ENCODE measurements around the gene ADGRV1.
"Not testable (repeated sequence)": the region's sequence is repeated elsewhere in the genome, so short reads cannot be mapped to it uniquely, and the experiment has no call there.

The ADGRV1 gene

GRCh38 chr5:90834711-90835110 is 276.1 kb downstream of the ADGRV1 start:
- in situ Hi-C loops (cut with HindIII; ENCODE audit: low pct_ligation_motif_present, low pct_unique_long_range_greater_than_20kb, low sequenced_read_pairs): no loop called here
- DNase-seq: no peak

GRCh38 chr5:90843443-90843842 is 284.8 kb downstream of the ADGRV1 start:
- in situ Hi-C loops (cut with HindIII; ENCODE audit: low pct_ligation_motif_present, low pct_unique_long_range_greater_than_20kb, low sequenced_read_pairs): no loop called here
- no peak for DNase-seq

GRCh38 chr5:90844931-90845330 is 286.3 kb downstream of the ADGRV1 start:
- in situ Hi-C loops (cut with HindIII; ENCODE audit: low pct_ligation_motif_present, low pct_unique_long_range_greater_than_20kb, low sequenced_read_pairs): no loop called here
- DNase-seq: no peak

- DNase-seq: no peak
- in situ Hi-C loops (cut with HindIII; ENCODE audit: low pct_ligation_motif_present, low pct_unique_long_range_greater_than_20kb, low sequenced_read_pairs): no loop called here
Observed at GRCh38 chr5:90845723-90846554, 287.3 kb downstream of the ADGRV1 start.

- in situ Hi-C loops (cut with HindIII; ENCODE audit: low pct_ligation_motif_present, low pct_unique_long_range_greater_than_20kb, low sequenced_read_pairs); DNase-seq: not testable (repeated sequence)
Observed at GRCh38 chr5:90847606-90848005, 289.0 kb downstream of the ADGRV1 start.

- DNase-seq: no peak
- in situ Hi-C loops (cut with HindIII; ENCODE audit: low pct_ligation_motif_present, low pct_unique_long_range_greater_than_20kb, low sequenced_read_pairs): no loop called here
Observed at GRCh38 chr5:90849939-90850338, 291.3 kb downstream of the ADGRV1 start.

GRCh38 chr5:90852531-90852930 is 293.9 kb downstream of the ADGRV1 start:
- in situ Hi-C loops (cut with HindIII; ENCODE audit: low pct_ligation_motif_present, low pct_unique_long_range_greater_than_20kb, low sequenced_read_pairs): no loop called here
- DNase-seq: no peak

- in situ Hi-C loops (cut with HindIII; ENCODE audit: low pct_ligation_motif_present, low pct_unique_long_range_greater_than_20kb, low sequenced_read_pairs): no loop called here
- no peak for DNase-seq
Observed at GRCh38 chr5:90853750-90854149, 295.2 kb downstream of the ADGRV1 start.

GRCh38 chr5:90854169-90854568 is 295.6 kb downstream of the ADGRV1 start:
- in situ Hi-C loops (cut with HindIII; ENCODE audit: low pct_ligation_motif_present, low pct_unique_long_range_greater_than_20kb, low sequenced_read_pairs): no loop called here
- no peak for DNase-seq

- no peak for DNase-seq
- in situ Hi-C loops (cut with HindIII; ENCODE audit: low pct_ligation_motif_present, low pct_unique_long_range_greater_than_20kb, low sequenced_read_pairs): no loop called here
Observed at GRCh38 chr5:90855296-90856010, 296.9 kb downstream of the ADGRV1 start.

- no peak for DNase-seq
- in situ Hi-C loops (cut with HindIII; ENCODE audit: low pct_ligation_motif_present, low pct_unique_long_range_greater_than_20kb, low sequenced_read_pairs): no loop called here
Observed at GRCh38 chr5:90861843-90862586, 303.4 kb downstream of the ADGRV1 start.

- DNase-seq: no peak
- in situ Hi-C loops (cut with HindIII; ENCODE audit: low pct_ligation_motif_present, low pct_unique_long_range_greater_than_20kb, low sequenced_read_pairs): no loop called here
Observed at GRCh38 chr5:90865180-90865579, 306.6 kb downstream of the ADGRV1 start.

- in situ Hi-C loops (cut with HindIII; ENCODE audit: low pct_ligation_motif_present, low pct_unique_long_range_greater_than_20kb, low sequenced_read_pairs): no loop called here
- peak; percentile 37 for DNase-seq
Observed at GRCh38 chr5:90866333-90866732, 307.7 kb downstream of the ADGRV1 start.

- no peak for DNase-seq
- in situ Hi-C loops (cut with HindIII; ENCODE audit: low pct_ligation_motif_present, low pct_unique_long_range_greater_than_20kb, low sequenced_read_pairs): no loop called here
Observed at GRCh38 chr5:90866915-90867731, 308.5 kb downstream of the ADGRV1 start.

GRCh38 chr5:90868799-90869198 is 310.2 kb downstream of the ADGRV1 start:
- in situ Hi-C loops (cut with HindIII; ENCODE audit: low pct_ligation_motif_present, low pct_unique_long_range_greater_than_20kb, low sequenced_read_pairs): no loop called here
- DNase-seq: no peak

- no peak for DNase-seq
- in situ Hi-C loops (cut with HindIII; ENCODE audit: low pct_ligation_motif_present, low pct_unique_long_range_greater_than_20kb, low sequenced_read_pairs): no loop called here
Observed at GRCh38 chr5:90871391-90871991, 312.9 kb downstream of the ADGRV1 start.

GRCh38 chr5:90873033-90873517 is 314.5 kb downstream of the ADGRV1 start:
- no peak for DNase-seq
- in situ Hi-C loops (cut with HindIII; ENCODE audit: low pct_ligation_motif_present, low pct_unique_long_range_greater_than_20kb, low sequenced_read_pairs): no loop called here

GRCh38 chr5:90874066-90874465 is 315.5 kb downstream of the ADGRV1 start:
- in situ Hi-C loops (cut with HindIII; ENCODE audit: low pct_ligation_motif_present, low pct_unique_long_range_greater_than_20kb, low sequenced_read_pairs): no loop called here
- DNase-seq: no peak
